Measurements from ENCODE around the gene MSI2.

DNA sequence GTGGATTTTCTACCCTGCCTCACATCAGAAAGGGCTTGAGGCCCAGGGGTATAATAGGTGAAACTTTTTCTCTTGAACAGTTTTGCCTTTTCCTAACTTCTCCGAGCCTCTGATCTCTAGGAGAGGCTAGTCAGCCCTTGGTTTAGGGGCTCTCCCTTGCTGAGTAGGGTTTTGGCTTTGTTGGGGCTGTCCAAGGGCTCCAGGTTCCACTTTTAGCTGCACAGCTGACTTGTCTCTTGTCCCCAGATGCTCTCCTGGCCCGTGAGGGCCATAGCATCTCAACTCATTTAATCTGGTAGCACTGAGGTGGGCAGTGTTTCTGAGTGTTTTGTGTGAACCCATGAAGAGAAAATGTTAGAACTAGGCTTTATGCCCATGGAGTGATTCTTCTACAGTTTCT is 103.9 kb downstream of the MSI2 start:
- TF ChIP-seq, protein P1, sequence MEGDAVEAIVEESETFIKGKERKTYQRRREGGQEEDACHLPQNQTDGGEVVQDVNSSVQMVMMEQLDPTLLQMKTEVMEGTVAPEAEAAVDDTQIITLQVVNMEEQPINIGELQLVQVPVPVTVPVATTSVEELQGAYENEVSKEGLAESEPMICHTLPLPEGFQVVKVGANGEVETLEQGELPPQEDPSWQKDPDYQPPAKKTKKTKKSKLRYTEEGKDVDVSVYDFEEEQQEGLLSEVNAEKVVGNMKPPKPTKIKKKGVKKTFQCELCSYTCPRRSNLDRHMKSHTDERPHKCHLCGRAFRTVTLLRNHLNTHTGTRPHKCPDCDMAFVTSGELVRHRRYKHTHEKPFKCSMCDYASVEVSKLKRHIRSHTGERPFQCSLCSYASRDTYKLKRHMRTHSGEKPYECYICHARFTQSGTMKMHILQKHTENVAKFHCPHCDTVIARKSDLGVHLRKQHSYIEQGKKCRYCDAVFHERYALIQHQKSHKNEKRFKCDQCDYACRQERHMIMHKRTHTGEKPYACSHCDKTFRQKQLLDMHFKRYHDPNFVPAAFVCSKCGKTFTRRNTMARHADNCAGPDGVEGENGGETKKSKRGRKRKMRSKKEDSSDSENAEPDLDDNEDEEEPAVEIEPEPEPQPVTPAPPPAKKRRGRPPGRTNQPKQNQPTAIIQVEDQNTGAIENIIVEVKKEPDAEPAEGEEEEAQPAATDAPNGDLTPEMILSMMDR (IDR thresholded peaks at IDR 0.05) = no peak
- no peak for TF ChIP-seq POLR2A (IDR thresholded peaks at IDR 0.05)

All from adrenal gland (tissue), 5 donors.